BLaER1 treated with 17β-estradiol and CSF1 and Interleukin-3, amounts not matched to agents 10 nM and 100 nM (cell line): Measurements from ENCODE around the gene SLIT1.

ENCODE experiments used
- H3K27ac ChIP-seq, 11 experiments: shearing (Covaris generic); formaldehyde crosslinking; 2 replicates each; pipeline ENCODE4 v1.8.1; 2022
- H3K27me3 ChIP-seq, 11 experiments: shearing (Covaris generic); formaldehyde crosslinking; 2 replicates each; pipeline ENCODE4 v1.8.1; 2022
- H3K36me3 ChIP-seq, 11 experiments: shearing (Covaris generic); formaldehyde crosslinking; 2 replicates each; pipeline ENCODE4 v1.8.1; 2022
- H3K4me1 ChIP-seq, 10 experiments: shearing (Covaris generic); formaldehyde crosslinking; 2 replicates each; pipeline ENCODE4 v1.8.1; 2022
- H3K4me2 ChIP-seq, 11 experiments: shearing (Covaris generic); formaldehyde crosslinking; 2 replicates each; pipeline ENCODE4 v1.8.1; 2022
- H3K4me3 ChIP-seq, 10 experiments: shearing (Covaris generic); formaldehyde crosslinking; 2 replicates each; pipeline ENCODE4 v1.8.1; 2022
- H3K9ac ChIP-seq, 11 experiments: shearing (Covaris generic); formaldehyde crosslinking; 2 replicates each; pipeline ENCODE4 v1.8.1; 2022
- H3K9me3 ChIP-seq, 11 experiments: shearing (Covaris generic); formaldehyde crosslinking; replicated peaks in 1 of 11; 2 replicates each; pipeline ENCODE4 v1.8.1; 2022
- H4K20me1 ChIP-seq, 11 experiments: shearing (Covaris generic); formaldehyde crosslinking; 2 replicates each; pipeline ENCODE4 v1.8.1; 2022
- Cebpa-rat ChIP-seq, 11 experiments: shearing (Covaris generic); IDR thresholded peaks; 2 replicates each; pipeline ENCODE4 v1.8.1; 2022

The SLIT1 gene

DNA sequence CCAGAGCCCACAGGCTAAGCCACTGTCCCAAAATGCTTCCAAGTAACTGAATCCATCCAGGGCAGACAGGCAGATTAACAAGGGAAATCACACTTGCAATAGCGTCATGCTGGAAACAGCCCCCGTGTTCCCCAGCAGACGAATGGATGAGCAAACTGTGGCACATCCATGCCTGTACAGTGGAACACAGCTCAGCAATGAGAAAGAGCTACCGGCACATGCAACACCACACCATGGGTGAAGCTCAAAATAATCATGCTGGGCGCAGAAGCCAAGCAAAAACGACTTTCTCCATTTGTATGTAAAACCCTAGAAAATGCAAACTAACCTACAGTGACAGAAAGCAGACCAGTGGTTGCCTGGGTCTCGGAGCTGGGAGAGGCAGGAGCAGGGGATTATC is 153.1 kb downstream of the SLIT1 start:
- H3K36me3 ChIP-seq = no peaks in the 10 kb centered on the region
- no peak for TF ChIP-seq Cebpa-rat (IDR thresholded peaks at IDR 0.05)
- 0 out of 22 replicates have a peak, but pooled peaks cover 0 to 7% (median 0%) of the 10 kb centered on the region in 11 experiments for H4K20me1 ChIP-seq
- H3K27me3 ChIP-seq = no peaks in the 10 kb centered on the region
- no peak overlapping the region for H3K4me3 ChIP-seq
- H3K9ac ChIP-seq = no peak overlapping the region
- no peak overlapping the region for H3K27ac ChIP-seq
- H3K9me3 ChIP-seq = no peaks in the 10 kb centered on the region
- H3K4me2 ChIP-seq = no peak overlapping the region
- H3K4me1 ChIP-seq = peaks cover 3 to 16% (median 7%) of the 10 kb centered on the region in 10 experiments

DNA sequence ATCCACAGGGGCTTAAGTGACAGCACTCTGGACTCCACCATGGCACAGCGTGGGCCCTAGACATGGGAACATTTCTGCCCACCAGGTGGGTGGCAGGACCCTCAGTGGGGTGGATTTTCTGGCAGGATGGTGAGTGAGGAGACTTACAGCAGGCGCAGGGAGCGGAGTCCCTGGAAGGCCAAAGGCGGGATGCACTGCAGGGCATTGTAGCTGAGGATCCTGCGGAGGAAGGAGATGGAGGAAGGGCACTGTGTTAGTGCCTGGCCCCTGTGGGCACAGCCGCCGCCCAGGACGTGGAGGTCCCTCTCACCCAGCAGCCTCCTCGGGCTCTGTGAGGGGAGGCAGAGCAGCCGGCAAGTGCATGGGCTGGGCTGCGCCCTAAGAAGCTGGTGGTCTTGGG is 154.3 kb downstream of the SLIT1 start:
- Histone ChIP-seq H3K9me3 (no peaks in the 10 kb centered on the region), H3K36me3 (no peaks in the 10 kb centered on the region), H3K27me3 (no peaks in the 10 kb centered on the region), H3K27ac (no peak overlapping the region), H3K4me2 (no peak overlapping the region), H4K20me1 (0 out of 22 replicates have a peak, but pooled peaks cover 0 to 7% (median 0%) of the 10 kb centered on the region in 11 experiments), H3K4me1 (peaks cover 0 to 9% (median 0%) of the 10 kb centered on the region in 10 experiments; a peak in 1 of 20 replicates), H3K4me3 (no peak overlapping the region), H3K9ac (no peak overlapping the region)
- TF ChIP-seq Cebpa-rat (IDR thresholded peaks at IDR 0.05) = no peak

DNA sequence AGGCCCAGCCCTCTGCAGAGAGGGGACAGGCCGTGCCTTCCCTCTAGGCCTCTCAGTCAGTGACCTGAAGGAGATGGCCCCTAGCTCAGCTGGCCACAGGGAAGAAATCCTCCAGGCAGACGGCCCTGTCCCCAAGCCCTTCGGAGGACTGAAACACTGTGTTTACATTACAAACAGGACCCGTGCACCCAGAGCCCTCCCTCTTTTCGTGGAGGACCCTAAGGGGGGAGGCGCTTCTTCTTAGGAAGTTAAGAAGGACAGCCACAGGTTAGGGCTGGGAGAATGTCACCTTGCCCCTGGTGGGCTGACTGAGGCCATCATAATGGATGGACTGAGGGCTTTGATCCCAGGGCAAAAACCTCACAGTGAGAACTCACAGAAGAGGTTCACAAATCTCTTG is 154.9 kb downstream of the SLIT1 start:
- H3K4me2 ChIP-seq = no peak overlapping the region
- no peak for TF ChIP-seq Cebpa-rat (IDR thresholded peaks at IDR 0.05)
- H3K36me3 ChIP-seq = no peaks in the 10 kb centered on the region
- 0 out of 22 replicates have a peak overlapping the region, but pooled peaks of 1 of the 11 experiments have one; percentile 2 for H3K9ac ChIP-seq
- H3K9me3 ChIP-seq = no peaks in the 10 kb centered on the region
- H3K27ac ChIP-seq = no peak overlapping the region
- H3K27me3 ChIP-seq = no peaks in the 10 kb centered on the region
- 0 out of 22 replicates have a peak, but pooled peaks cover 0 to 7% (median 0%) of the 10 kb centered on the region in 11 experiments for H4K20me1 ChIP-seq
- no peak overlapping the region for H3K4me3 ChIP-seq
- peaks cover 0 to 9% (median 0%) of the 10 kb centered on the region in 10 experiments; a peak in 1 of 20 replicates for H3K4me1 ChIP-seq

DNA sequence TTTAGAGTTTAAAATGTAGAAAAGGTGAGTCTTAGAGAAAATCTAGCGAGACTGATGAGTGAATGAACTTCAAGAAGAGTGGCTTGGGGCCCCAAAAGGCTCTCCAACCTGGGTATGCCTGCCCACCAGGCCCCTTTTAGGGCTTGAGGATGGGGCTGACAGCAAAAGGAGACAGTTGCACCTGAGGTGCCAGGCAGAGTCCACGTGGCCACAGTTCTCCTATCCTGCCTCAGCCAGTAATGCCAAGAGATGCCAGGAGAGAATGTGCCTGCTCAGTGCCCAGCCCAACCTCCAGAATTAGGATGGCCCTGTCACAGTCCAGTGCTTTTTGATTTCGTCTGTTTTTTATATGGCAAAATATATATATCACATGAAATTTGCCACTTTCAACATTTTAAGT is 156.5 kb downstream of the SLIT1 start:
- no peak for TF ChIP-seq Cebpa-rat (IDR thresholded peaks at IDR 0.05)
- Histone ChIP-seq H3K36me3 (no peaks in the 10 kb centered on the region), H3K4me1 (peaks cover 2 to 7% (median 5%) of the 10 kb centered on the region in 10 experiments)

DNA sequence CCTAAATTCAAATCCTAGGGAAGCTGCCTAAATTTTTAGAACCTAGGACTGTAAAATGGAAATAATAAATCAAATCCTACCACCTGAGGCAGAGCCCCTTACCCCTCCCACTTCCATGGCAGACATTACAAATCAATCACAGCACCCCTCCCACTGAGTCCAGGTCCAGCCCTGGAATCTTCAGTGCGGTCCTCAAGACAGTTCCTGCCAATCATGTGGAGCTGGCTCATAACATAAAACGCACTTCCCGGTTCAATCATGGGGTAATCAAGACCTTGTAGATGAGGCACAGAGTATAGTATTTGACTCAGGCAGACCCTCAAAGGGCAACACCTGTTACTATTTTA is 157.0 kb downstream of the SLIT1 start:
- Histone ChIP-seq H3K36me3 (no peaks in the 10 kb centered on the region), H3K9ac (no peak overlapping the region), H4K20me1 (no peaks in the 10 kb centered on the region), H3K9me3 (no peaks in the 10 kb centered on the region), H3K4me2 (no peak overlapping the region), H3K4me3 (no peak overlapping the region), H3K4me1 (peaks cover 6 to 11% (median 10%) of the 10 kb centered on the region in 10 experiments), H3K27ac (no peak overlapping the region), H3K27me3 (no peaks in the 10 kb centered on the region)
- no peak for TF ChIP-seq Cebpa-rat (IDR thresholded peaks at IDR 0.05)

More for the DNA sequence above, 156.5 kb downstream of the SLIT1 start:
- no peak overlapping the region for H3K9ac ChIP-seq
- no peaks in the 10 kb centered on the region for H4K20me1 ChIP-seq
- H3K4me2 ChIP-seq = no peak overlapping the region
- H3K27me3 ChIP-seq = no peaks in the 10 kb centered on the region
- H3K9me3 ChIP-seq = no peaks in the 10 kb centered on the region
- H3K27ac ChIP-seq = no peak overlapping the region
- H3K4me3 ChIP-seq = no peak overlapping the region

DNA sequence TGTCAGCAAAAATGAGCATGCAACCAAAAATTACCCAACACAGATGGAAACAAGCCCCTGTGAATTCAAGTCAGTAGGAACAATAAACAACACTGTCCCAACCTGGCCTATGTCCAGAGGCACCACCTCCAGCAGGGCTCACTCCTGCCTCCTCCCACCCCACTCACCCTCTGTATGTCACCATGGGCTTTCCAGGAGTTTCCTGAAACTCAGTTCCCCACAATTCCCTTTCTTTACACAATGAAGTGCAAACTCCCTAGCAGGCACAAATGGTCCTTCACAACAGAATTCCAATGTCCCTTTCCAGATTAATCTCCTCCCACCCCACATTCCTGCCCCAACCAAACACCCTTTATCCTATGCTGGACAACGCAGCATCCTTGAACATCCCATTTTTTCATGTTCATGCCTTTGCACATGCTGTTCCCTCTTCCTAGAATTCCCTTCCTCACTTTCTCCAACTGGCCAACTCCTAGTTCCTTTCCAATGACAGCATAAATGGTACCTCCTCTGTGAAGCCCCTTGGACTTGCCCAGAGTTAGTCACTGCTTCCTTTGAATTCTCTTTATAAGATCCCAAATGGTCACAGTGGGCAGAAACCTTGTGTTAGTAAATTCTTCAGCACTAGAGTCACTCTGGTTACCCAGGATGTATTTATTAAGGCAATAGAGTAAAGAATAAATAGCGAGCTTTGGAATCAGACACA is 157.5 kb downstream of the SLIT1 start:
- Histone ChIP-seq H3K9ac (no peak overlapping the region), H4K20me1 (no peaks in the 10 kb centered on the region), H3K4me3 (no peak overlapping the region), H3K4me2 (no peak overlapping the region), H3K27me3 (no peaks in the 10 kb centered on the region), H3K9me3 (no peaks in the 10 kb centered on the region), H3K27ac (no peak overlapping the region), H3K4me1 (peaks cover 11 to 16% (median 15%) of the 10 kb centered on the region in 10 experiments), H3K36me3 (no peaks in the 10 kb centered on the region)
- no peak for TF ChIP-seq Cebpa-rat (IDR thresholded peaks at IDR 0.05)

DNA sequence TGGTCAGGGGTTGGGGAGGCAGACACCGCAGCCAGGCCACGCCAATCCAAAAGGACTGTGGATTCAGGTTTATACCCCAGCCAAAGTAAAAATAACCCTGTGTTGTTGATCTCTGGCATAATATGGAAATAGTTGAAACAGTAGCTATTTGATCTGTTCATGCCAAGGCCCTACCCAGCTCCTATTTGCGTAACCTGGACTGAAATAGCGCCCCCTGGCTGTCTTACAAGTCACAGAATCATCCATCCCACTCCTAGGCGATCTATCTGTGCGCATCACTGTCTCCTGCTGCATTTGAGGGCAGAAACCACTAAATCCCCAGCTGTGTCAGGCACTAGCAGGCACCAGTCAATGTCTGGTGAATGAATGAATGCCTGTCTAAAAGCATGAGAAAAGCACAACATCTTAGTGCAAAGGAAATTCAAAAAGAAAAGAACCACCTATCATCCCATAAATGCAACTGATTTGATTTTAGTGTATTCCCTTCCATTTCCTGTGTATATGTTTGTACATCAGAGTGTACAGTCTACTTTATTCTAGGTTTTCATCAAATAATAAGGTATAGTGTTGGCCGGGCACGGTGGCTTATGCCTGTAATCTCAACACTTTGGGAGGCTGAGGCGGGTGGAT is 160.0 kb downstream of the SLIT1 start:
- Histone ChIP-seq H3K9me3 (no peaks in the 10 kb centered on the region), H3K36me3 (no peaks in the 10 kb centered on the region), H3K27ac (no peak overlapping the region), H3K27me3 (no peaks in the 10 kb centered on the region), H3K4me3 (no peak overlapping the region), H3K4me1 (peaks cover 24 to 34% (median 29%) of the 10 kb centered on the region in 10 experiments), H3K4me2 (no peak overlapping the region), H3K9ac (no peak overlapping the region), H4K20me1 (no peaks in the 10 kb centered on the region)
- no peak for TF ChIP-seq Cebpa-rat (IDR thresholded peaks at IDR 0.05)

DNA sequence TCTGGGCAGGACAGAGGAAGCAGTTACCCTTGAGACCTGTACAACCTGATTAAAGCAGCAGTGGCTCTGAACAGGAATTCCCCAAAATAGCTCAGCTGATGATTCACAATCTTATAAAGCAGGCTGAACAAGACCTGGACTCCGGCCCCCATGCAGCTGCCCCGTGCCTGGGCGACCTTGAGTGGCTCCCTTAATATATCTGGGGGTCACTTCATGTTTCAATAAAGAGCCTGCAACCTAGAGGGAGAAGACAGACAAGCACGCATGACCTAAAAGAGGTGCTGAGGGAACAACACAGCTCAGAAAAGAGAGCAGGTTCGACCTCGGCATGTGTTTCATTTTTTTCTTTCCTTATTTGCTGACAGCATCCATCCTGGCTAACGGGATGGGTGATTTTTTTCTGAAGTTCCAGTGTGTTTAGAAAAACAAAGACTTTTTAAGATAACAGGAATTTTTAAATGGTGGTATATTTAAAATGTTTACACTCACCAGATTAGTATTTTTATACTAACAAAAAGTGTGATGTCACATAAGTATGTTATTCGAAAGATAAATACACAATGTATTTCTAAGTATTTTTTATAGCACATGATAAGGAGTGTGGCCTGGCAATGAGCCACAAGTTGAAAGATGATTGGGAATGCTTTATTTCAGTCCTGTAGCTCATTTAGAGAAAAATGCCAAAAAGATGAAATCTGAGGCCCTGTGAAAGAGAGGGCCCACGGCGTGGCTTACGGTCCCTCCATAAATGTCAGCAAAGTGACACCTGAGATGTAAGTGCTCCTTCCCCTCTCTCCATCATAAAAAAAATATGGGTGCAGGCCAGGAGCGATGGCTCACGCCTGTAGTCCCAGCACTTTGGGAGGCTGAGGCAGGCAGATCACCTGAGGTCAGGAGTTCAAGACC is 161.3 kb downstream of the SLIT1 start:
- Histone ChIP-seq H3K4me1 (peaks cover 24 to 40% (median 34%) of the 10 kb centered on the region in 10 experiments), H3K27ac (peak overlapping the region in 3 of 11 experiments; percentile 8 to 53 (median 42); a peak in 5 of 22 replicates), H3K4me2 (peak overlapping the region; percentile 46 to 82 (median 70)), H3K4me3 (no peak overlapping the region), H3K9ac (peak overlapping the region in 4 of 11 experiments; percentile 15 to 27 (median 20); a peak in 4 of 22 replicates), H3K27me3 (no peaks in the 10 kb centered on the region), H4K20me1 (no peaks in the 10 kb centered on the region), H3K9me3 (no peaks in the 10 kb centered on the region), H3K36me3 (no peaks in the 10 kb centered on the region)
- no peak for TF ChIP-seq Cebpa-rat (IDR thresholded peaks at IDR 0.05)
